ENCODE measurements around the gene SYMPK. TPM values are rescaled to one million over a fixed set of nuclear protein-coding genes. Genes with fewer than 3 reads are reported as not detected.

Gene SYMPK
- total RNA-seq, 1 donor from 2014 or later, result 70.6 TPM

GRCh38 chr19:45881082-45881908, 18.3 kb upstream of the SYMPK start:
- H3K27ac ChIP-seq, result no peak overlapping the region
- ATAC-seq (no peak), DNase-seq (no peak)
- H3K36me3 ChIP-seq, result no peaks in the 10 kb centered on the region
- no peak overlapping the region for H3K4me3 ChIP-seq
- intact Hi-C loops (cut with DNase I), result no loop called here
- H3K4me1 ChIP-seq, result peaks cover 37% of the 10 kb centered on the region
- H3K27me3 ChIP-seq, result no peaks in the 10 kb centered on the region
- no peak for TF ChIP-seq CTCF (IDR thresholded peaks at IDR 0.05)
- no peaks in the 10 kb centered on the region for H3K9me3 ChIP-seq

- Histone ChIP-seq H3K36me3 (no peaks in the 10 kb centered on the region), H3K27me3 (no peaks in the 10 kb centered on the region), H3K4me3 (no peak overlapping the region), H3K27ac (no peak overlapping the region), H3K4me1 (peaks cover 32% of the 10 kb centered on the region), H3K9me3 (no peaks in the 10 kb centered on the region)
- no peak for TF ChIP-seq CTCF (IDR thresholded peaks at IDR 0.05)
- ATAC-seq, result no peak
- DNase-seq, result no peak
- intact Hi-C loops (cut with DNase I), result no loop called here
Measured at GRCh38 chr19:45879971-45880370, 17.0 kb upstream of the SYMPK start.

GRCh38 chr19:45879055-45879454, 16.1 kb upstream of the SYMPK start:
- intact Hi-C loops (cut with DNase I), result no loop called here
- Histone ChIP-seq H3K9me3 (no peaks in the 10 kb centered on the region), H3K4me1 (peaks cover 25% of the 10 kb centered on the region), H3K27me3 (no peaks in the 10 kb centered on the region), H3K27ac (no peak overlapping the region), H3K4me3 (no peak overlapping the region), H3K36me3 (no peaks in the 10 kb centered on the region)
- DNase-seq, result no peak
- ATAC-seq, result no peak
- TF ChIP-seq CTCF (IDR thresholded peaks at IDR 0.05), result no peak

GRCh38 chr19:45878043-45878794, 15.3 kb upstream of the SYMPK start:
- H3K9me3 ChIP-seq, result no peaks in the 10 kb centered on the region
- DNase-seq (peak; percentile 79), ATAC-seq (peak; percentile 66)
- no peaks in the 10 kb centered on the region for H3K27me3 ChIP-seq
- H3K27ac ChIP-seq, result no peak overlapping the region
- no peaks in the 10 kb centered on the region for H3K36me3 ChIP-seq
- H3K4me3 ChIP-seq, result no peak overlapping the region
- H3K4me1 ChIP-seq, result peaks cover 16% of the 10 kb centered on the region
- TF ChIP-seq CTCF (IDR thresholded peaks at IDR 0.05), result no peak
- intact Hi-C loops (cut with DNase I), result no loop called here

GRCh38 chr19:45876411-45877197, 13.7 kb upstream of the SYMPK start:
- intact Hi-C loops (cut with DNase I), result no loop called here
- H3K4me3 ChIP-seq, result peak overlapping the region; percentile 26
- H3K9me3 ChIP-seq, result no peaks in the 10 kb centered on the region
- H3K27ac ChIP-seq, result peak overlapping the region; percentile 81
- no peaks in the 10 kb centered on the region for H3K27me3 ChIP-seq
- DNase-seq (peak; percentile 85), ATAC-seq (peak; percentile 71)
- H3K36me3 ChIP-seq, result no peaks in the 10 kb centered on the region
- TF ChIP-seq CTCF (IDR thresholded peaks at IDR 0.05), result no peak
- H3K4me1 ChIP-seq, result peaks cover 8% of the 10 kb centered on the region

Measured in upper lobe of right lung (tissue), 1 donor.